Activated CD4-positive, alpha-beta T cell treated with anti-CD3 and anti-CD28 coated beads for 24 hours (primary cell): ENCODE results near the gene SLC8A1.

Experiments
- DNase-seq, 2 donors: peaks; one replicate each; pipeline ENCODE4 v3.0.0-alpha.2; 2020; ENCODE audit warnings: low read depth in 2 of 2

Gene SLC8A1

DNA sequence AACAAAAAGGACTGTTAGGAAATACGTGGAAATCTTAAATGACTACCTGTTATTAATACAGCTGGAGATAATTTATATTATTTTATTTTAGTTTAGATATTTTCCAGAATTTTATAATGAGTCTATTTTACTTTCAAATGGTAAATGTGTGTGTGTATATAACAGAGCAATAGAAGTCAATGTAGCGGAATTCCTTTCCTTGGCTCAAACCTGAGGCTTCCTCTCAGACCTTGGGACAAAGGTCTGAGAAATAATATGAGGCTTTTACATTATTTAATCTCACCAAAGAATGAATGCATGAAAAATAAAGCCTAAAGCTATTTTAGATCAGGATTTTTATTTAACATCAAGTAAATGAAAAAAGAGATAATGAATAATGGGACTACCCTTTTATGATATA, 65.7 kb downstream of the SLC8A1 start:
- no peak for DNase-seq

DNA sequence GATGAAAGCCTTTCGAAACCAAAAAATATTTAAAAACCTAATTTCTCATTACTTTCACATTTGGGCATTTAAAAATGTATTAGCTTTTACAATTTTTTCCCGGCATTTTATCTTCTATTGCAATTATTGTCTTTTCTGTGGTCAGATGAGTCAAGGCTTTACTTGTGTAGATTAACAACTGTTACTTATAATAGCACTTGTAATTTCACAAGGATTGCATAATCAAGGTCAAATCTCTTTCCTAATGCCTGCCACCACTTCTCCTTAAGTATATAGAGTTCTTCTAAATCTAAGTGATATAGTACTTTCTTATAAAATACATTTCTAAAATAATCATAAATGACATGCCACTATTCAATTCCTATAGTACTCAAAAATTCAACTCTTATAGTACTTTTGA, 67.2 kb downstream of the SLC8A1 start:
- no peak for DNase-seq

DNA sequence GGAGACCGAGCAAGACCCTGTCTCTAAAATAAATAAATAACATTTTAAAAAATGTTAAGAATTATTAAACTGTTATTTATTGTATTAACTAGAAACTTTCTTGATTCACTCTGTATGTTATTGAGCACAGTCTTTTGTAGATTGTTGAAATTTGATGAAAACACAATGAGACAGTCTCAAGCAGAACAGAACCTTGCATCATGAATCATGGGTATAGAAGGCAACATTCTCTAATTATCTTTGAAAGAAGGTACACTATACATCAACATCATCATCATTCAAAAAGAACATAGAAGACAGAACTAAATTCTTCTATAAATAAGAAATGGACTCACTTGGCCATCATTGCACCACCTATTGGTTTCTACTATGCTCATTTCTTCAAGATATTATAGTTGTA, 67.7 kb downstream of the SLC8A1 start:
- no peak for DNase-seq

DNA sequence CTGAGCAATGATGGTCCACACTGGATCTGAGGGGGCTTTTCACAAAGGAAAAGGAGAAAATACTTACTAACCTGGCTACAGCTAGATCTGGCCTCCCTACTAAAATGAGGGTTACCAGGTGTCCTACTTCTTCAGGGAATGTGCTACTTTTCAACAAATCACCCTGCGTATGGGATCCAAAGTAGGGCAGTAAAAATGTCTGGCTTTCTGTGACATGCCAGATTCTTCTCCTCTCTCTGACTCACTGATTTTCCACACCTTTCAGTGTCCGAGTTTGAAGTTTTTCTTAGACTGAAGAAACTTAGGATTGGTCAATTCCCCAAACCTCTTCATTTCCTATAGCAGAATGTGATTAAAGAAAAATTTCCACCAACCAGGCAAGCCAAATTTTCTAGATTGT, 71.2 kb downstream of the SLC8A1 start:
- DNase-seq, result no peak

DNA sequence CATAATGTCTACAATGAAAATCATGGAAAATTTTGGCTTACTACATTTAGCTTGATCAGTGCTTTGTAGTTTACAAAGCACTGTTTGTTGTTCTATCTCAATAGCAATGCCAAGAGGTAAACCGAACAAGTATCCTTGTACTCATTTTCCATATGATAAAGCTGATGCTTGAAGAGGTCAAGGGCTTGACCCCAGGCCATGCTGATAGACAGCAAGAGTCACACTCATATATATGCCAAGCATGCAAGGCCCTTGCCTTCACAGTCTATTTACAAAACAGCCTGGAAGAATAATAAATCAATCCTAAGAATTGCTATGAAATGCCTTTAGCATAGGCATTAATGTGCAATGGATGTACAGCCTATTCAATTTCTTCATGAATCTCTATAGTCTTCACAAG, 71.8 kb downstream of the SLC8A1 start:
- no peak for DNase-seq

DNA sequence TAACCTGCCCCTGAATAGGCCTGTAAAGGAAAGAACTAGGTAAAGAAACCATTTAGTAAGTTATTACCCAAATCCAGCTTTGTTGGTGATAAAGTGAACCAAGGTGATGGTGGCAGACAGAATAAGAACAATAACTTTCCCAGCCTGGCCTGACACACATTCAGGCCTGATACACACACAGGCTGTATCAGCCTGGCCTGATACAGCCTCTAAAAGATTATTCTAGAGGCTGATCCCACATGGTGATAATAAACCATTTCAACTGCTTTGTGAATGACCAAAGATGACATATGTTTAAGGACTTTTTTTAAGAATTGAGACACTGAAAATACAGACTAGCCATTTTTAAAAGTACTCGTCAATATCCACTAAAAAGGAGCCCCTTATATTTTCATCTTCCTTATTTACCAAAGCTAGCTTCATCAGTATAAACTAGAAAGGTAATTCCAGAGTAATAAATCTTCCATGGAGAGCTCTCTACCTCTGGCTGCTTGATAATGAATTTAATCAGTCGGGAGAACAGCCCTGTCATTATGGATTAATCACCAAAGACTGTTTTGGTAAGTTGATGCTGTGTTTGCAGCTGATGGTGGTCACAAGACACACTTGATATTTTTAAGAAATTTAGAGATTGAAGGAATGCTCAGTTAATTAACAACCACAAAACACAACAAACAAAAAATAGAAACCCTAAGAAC, 77.2 kb downstream of the SLC8A1 start:
- no peak for DNase-seq

DNA sequence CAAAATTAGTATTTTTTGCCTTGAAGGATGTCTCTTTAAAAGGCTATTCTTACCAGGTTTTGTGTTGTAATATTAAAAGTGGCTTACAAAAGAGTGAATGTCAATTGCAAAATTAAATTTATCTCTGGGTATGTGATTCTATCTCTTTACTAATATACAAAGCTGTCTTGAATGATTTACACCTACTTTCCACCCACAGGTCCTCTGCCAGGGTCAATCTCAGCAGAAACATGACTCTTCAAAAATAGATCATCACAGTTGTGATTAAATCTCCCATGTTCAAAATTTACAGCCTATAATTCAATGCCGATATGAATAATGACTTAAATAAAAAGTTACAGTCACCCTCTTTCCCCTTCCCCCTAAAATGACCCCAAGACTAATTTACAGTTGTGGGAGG, 78.8 kb downstream of the SLC8A1 start:
- no peak for DNase-seq

DNA sequence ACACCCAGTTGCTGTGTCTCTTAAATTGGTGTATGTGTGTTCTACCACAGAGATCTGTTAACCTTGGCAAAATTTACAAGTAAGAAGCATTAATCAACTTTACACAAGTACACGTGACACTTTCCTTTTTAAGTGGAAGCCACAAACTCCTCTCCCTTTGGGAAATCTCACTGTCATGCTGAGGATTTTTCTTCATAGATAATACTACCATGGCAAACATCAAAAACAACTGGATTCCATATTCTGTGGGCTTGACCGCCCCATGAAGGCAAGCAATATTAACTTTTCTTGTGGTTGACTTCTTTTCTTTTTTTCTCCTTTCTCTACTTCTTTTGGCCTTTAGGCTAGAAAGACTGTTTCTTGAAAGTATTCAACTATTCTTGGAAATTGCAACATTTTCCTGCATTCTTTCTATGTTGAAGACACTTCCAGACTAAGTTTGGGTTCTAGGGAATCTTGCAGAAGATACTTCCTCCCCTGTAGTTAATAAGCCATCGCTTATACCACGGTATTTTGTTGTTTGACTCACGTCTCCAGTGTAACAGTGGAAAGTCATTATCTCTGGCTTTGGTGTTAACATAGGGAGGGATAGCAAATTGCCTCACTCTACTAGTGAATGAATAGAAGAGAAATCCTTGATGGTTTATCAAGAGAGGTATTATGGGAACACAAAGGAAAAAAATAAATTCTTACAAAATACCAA, 79.5 kb downstream of the SLC8A1 start:
- no peak for DNase-seq

DNA sequence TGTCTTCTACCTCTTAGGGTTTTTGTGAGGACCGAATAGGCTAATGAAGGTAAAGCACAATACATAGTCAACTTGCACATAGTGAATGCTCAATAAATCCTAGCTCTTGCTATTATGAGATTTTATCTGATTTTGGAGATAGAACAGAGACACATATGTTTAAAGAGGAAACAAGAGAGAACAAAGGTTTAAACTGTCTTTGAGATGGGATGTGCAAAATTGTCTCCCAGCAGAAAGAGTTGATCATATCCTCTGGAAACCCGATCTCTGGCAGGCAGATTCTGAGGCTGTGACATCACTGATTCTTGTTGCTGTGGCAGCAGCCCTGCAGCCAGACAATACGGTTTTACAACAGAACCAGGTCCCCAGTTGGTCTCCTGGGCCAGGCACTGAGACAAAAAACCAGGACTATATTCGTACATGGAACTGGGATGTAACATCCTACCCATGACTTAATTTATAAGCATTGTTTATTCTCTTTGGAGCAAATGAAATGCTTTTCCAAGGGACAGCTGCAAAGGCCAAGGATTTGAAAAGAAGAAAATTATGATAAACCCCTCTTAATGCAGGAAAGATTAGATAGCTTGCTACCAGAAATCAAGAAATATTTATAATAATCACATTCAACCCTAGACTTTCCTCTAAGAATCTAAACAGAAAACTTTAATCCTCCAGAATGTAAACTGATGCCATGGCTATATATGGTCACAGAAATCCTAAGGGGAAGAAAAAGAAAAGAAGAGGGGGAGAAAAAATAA, 80.2 kb downstream of the SLC8A1 start:
- no peak for DNase-seq

DNA sequence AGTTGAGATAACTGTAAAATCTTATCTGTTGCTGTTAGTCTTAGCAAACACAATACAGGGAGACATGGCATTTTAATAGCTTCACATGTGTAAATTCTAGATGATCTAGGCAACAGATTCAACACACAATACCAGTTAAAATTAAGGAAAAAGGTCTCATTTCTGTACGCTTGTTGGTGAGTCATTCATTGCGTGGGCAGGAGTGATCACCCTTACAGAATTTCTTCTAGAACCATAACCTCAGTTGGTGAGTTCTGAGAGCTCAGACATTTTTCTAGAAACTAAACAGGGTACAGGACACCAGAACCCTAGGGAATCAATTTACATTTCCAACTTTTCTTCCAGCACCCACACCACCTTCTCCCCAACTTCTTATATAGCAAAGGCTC, 81.9 kb downstream of the SLC8A1 start:
- no peak for DNase-seq

DNA sequence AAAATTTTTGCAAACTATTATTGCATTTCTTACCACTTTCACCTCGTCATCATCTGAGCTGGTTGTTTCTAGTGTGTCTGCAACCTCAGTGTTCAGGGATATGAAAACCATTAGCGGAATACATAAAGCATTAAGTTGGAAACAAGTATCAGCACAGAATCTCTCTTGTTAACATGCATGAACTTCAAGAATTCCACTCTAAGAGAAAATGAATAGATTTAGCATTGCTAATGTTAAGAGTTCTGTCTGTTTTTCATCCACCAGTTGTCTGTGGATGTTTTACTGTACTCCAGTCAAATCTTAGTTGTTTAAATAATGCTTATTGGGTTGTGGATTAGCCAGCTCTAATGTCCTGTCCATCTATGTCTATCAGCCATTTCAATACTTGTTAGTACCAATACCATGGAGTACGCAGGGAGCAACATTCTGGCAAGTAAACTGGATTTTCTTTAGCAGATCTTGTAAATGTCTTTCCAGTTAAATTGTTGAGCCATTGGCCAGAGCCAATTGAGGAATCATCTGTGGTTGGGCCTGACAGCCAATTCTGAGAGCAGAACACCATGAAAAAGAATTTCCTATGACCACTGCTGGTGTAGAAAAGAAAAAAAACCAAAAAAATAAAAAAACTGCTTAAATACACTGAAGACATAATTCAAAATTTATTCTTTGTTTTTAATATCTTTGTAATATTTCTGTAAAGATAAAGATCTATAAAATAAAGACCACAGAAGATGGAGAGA, 82.5 kb downstream of the SLC8A1 start:
- DNase-seq, result no peak

DNA sequence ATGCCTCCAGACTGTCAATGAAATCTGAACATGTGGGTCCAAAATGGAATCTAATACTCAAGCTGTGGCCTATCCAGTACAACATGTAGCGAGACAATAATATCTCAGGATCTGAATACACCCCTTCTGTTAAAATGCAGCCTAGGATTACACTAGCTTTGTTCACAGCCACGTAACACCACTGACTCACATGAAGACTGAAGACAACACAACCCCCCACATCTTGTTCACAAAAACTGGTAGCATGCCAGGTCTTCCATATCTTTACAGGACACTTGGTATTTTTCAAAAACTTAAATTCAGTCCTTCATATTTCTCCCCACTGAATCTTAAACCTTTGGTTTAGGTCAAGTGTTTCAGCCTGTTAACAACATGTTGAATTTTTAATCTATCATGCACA, 84.2 kb downstream of the SLC8A1 start:
- DNase-seq, result no peak

DNA sequence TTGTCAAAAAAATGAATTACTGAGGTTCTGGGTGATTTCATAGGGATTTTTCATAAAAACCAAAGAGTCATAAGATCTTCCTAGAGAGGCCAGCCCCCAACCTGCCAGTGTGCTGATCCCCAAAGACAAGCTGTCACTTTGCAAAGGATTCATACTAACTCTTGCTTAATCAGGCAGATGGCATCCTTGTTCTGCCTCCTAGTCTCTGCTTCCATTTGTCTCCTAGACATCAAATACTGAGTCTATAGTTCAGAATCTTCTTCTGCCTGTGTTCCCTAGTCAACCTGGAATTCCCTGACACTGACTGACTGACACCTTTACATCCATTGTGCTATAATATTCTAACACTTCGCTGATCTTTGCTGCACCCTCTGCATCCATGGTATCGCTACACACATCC, 84.9 kb downstream of the SLC8A1 start:
- no peak for DNase-seq

DNA sequence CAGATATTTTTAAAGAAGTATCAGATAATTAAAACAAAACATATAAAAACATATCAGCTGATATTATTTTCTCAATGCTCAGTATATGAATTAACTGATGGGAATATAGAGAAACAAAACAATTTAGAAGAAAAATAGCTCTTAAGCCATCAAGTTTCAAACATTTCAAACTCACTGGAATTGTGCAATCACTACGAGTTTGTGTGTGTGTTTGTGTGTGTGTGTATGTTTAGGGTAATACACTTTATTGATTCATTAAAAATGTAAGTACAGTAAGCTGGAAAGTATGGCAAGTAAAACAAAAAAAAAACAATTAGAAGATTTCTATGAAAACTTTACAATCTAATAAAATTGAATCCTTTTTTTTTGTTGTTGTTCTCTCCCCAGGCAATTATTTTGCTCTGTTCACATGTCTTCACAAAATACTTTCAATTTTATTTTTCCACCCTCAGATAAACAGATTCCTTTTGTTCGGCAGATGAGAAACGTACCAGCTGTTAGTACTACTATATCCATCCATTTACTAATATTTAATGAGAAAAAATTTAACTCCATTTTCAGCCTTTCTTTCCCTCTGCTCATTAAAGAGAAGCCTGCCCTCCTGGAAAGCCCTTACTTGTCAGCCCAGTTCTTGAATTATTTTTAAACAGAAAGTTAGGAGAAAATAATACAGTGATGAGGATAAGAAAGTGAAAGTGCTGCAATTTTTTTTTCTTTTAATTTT, 87.6 kb downstream of the SLC8A1 start:
- DNase-seq, result no peak

DNA sequence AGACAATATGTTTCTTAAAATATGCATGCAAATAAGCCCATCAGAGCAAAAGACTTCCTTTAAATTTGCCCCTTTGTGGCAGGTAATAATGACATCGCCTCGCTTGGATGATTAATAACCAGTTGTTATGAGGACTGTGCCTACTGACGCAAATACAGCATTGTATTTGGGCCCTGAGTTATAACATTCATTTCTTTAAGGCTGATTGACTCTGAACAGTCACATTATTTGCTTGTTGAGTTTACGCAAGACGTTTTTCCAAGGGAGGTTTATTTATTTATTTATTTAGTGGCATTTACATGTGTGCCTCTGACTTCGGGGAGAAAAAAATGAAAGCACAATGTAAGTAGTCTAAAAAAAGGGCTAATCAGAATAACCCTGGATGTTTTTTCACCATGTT, 88.3 kb downstream of the SLC8A1 start:
- no peak for DNase-seq

DNA sequence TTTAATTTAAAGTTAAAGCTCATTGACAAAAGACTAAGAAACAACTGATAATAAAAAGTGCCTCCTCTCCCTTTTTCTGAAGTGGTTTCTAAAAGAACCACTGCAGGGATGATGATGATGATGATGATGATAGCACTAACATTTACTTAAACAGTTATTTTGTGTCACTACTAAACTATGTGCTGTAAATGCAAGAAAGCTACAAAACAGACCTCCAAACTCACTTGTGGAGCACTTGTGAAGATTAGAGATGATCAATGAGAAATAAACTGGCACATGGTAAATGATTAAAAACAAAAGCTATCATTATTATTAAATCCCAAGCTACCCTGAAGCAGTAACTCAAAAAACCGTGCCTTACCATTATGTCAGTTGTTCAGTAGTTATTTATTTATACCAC, 88.7 kb downstream of the SLC8A1 start:
- DNase-seq, result no peak

DNA sequence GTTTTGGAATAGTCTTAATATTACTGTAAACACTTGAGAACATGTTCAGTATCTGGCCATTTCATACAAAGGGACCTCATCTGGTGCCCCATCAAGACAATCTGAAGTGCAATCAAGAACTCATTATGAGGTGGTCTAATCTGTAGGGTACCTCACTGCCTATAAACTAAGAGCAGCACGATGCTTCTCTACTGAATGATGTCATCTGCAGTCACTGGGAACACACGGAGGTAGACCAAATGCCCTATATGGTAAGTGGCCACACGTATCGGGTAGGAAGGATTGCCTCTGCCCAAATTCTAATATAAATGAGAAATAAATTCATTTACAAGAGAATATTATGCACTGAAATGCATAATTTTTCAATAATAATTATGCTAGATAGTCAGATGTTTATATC, 90.4 kb downstream of the SLC8A1 start:
- DNase-seq, result no peak

DNA sequence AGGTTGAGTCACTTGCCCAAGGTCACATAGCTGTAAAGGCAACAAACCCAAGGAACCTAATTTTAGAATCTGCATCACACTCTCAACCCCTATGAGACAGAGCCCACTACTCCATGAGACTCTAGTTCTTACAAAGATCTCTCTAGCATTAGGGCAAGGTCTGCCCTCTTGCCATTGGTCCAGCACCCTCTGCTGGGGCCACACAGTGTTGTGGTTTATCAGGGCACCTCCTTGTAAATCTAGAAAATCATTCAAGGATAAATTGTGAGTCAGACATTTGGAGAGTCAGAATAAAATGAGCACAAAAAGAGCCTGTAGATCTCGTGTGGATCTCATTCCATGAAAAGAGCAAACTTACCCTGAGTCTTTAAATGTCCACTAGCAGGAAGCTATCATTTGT, 91.2 kb downstream of the SLC8A1 start:
- no peak for DNase-seq

DNA sequence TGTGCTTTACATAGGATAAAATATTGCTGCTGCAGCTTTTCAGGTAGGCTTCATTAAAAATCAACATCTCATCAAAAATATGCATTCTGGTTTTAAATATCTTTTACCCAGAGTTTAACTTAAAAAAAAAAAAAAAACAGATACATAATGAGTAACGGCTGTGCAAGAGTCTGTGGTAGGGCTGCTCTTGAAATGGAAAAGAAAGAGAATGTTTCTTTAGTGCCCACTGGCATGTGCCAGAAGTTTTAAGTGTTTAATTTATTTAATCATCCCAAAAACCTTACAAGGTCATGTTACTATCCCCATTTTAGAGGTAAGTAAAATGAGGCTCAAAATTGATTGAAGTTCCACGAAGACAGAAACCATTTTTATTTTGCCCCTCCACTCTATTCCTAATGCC, 92.1 kb downstream of the SLC8A1 start:
- DNase-seq, result no peak

DNA sequence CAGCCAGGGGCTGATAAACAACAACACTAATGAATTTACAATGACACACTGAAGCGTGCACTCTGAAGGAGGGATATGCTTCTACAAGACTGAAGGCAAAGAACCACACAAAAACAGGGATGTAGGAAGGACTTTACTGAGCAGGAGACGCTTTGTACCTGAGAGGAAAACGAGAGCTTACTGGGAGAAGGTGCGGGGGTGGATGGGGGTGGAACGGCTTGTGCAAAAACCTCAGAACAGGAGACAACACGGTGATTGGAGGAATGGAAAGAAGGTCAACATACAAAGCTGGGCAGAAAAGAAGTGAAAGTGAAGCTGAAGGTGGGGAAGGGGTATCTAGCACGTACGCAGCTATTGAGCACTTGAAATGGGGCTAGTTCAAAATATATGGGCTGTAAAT, 93.1 kb downstream of the SLC8A1 start:
- no peak for DNase-seq

DNA sequence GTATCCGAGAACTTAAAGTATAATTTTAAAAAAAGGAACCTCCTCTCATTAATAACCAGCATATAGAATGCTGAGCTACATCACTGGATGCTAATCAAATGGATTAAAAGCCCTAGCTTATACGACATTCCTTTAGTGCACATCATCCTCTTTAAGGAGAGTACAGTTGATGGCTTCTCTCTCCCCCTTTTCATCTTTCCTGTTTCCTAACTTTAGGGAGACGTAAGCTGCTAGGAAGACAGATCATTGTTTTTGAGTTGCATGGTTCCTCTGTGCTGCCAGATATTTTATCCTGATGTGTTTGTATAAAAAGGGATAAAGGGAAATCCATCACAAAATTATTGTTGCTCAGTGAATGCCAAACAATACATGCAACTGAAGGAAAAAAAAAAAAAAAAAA, 94.2 kb downstream of the SLC8A1 start:
- no peak for DNase-seq

DNA sequence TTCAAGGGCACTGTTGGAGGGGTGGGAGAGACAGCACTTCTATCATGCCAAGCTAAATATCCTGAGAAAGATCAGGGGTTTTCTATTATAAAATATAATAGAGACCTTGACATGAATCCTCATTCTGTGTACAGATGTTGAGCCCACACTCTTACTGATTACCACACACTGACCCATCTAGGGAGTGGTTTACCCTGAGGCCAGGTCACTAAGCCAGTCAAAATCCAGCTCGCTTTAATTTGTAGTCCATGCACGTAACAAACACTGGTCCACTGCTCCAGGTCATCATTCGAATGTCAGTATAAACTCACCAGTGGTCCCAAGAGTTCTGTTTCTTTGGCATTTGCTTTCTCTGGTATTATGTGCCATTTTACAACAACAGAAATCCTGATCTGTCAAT, 96.4 kb downstream of the SLC8A1 start:
- no peak for DNase-seq
